ENCODE measurements around the gene HIPK1.
"Not testable (repeated sequence)": the region's sequence is repeated elsewhere in the genome, so short reads cannot be mapped to it uniquely, and the experiment has no call there.

Gene HIPK1

DNA sequence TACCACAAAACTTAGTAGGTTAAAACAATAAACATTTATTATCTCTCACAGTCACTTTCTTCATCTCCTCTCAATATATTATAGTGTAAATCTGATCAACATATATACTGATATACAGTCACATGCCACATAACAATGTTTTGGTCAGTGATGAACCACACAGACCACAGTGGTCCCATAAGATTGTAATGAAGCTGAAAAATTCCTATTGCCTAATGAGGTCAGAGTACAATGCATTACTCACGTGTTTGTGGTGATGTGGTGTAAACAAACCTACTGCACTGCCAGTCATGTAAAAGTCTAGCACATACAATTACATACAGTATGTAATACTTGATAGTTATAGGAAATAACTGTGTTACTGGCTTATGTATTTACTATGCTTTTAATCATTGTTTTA is 80.3 kb downstream of the HIPK1 start:
- DNase-seq (ENCODE audit: low read depth, low spot score) = no peak

DNA sequence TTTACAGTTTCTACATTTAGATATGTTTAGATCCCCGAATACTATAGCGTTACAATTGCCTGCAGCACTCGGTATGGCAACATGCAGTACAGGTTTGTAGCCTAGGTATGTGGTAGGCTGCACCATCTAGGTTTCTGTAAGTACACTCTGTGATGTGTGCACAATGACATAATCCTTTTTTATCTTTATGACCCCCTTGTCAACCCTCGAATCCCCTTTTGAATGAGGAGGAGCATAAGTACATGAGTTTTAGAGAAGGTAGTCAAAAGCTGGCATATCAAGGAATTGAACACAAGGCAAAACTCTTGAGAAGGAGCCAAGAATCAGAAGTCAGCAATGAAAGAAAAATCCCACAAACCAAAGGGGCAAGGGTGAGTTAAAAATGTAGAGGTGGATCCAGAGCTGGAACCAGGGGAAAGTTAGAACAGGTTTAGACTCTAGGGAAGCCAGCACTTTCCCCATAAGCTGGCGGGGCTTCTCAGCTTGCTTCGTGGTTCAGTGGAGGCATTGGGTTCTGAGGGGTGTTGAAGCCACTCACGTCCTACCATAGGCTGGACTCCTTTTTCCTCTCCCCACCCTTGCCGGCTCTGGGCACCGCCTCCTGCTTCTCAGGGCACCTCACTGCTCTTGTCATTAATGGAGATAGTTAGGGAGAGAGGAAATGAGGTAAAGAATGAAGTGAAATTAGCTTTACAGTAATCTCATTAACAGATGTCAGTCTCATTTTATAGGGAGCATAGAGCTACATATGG is 81.5 kb downstream of the HIPK1 start:
- DNase-seq (ENCODE audit: low read depth, low spot score) = no peak

DNA sequence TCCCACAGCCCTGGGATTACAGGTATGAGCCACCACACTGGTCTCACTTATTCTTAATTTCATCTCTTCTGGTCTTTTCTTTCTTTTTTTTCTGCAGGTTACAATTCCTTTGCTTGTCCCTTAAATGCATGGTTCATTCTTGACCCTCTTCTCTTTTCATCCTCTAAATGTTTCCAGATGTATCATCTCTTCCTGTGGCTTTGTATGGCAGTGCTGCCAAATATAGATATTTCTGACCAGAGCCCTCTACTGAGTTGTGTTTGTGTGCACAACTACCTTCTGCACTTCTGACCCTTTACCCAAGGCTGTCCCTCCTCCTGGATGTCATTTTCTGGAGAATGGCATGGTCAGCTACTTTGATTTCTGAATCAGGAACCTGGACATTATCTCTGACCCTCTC is 82.7 kb downstream of the HIPK1 start:
- no peak for DNase-seq (ENCODE audit: low read depth, low spot score)

DNA sequence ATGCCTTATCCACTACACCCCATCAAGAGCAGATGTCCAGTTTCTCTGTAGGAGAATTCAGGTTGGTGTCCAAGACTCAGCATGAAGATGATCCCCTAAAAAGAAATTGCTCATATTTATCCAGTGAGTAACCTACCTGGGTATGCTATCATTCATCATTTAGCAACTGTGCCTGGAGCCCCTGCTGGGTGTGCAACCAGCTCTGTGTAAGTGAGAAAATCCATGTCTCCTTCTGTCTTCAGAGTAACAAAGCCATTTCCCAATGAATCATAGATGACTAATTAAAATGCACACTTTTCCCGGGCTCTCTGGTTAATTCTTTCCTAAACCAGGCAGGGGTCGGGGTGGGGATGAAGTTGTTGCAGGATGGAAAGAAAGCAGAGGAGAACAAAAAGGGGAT is 86.0 kb downstream of the HIPK1 start:
- no peak for DNase-seq (ENCODE audit: low read depth, low spot score)

DNA sequence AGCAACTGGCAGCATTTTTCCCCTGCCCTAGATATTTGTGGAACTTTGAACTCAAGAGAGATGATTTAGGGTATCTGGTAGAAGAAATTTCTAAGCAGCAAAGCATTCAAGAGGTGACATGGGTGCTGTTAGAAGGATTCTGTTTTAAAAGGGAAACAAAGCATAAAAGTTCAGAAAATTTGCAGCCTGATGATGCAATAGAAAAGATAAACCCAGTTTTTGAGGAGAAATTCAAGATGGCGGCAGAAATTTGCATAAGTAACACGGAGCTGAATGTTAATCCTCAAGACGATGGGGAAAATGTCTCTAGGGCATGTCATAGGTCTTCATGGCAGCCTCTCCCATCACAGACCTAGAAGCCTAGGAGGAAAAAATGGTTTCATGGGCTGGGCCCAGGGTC is 90.6 kb downstream of the HIPK1 start:
- DNase-seq (ENCODE audit: low read depth, low spot score) = not testable (repeated sequence)

DNA sequence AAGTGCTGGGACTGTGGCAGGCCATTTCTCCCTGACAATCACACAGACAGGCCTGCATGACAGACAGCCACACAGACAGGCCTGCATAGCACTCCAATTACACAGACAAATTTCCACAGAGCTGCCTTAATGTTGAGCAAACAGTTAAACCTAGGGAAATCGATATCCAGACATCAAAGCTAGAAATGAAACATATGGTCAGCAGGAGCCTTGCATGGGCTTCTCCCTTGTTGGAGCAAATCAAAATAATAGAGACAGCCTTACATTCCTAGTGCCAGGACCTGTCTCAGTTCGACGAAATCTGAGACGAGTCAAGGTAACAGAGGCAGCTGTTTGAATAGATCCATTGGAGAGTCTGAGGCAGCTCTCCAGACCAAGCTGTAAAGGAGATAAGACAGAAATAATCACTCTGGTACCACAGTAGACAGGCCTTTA is 92.6 kb downstream of the HIPK1 start:
- no peak for DNase-seq (ENCODE audit: low read depth, low spot score)

DNA sequence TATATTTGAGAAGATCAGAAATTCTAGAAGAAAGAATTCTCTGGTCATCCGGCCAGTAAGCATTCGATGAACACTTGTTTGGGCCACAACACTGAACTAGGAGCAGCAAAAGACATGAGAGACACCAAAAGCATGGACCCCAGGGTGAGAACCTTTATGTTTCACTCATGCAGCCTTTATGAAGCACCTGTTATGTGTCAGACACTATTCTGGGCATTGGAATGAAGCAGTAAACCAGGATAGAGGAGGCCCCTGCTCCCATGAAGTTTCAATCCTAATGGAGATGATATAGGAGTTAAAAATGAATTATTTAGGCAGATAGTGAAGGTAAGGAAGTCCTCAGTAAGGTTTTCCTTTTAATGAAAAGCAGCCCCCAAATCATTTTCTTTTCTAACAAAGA is 93.8 kb downstream of the HIPK1 start:
- no peak for DNase-seq (ENCODE audit: low read depth, low spot score)

DNA sequence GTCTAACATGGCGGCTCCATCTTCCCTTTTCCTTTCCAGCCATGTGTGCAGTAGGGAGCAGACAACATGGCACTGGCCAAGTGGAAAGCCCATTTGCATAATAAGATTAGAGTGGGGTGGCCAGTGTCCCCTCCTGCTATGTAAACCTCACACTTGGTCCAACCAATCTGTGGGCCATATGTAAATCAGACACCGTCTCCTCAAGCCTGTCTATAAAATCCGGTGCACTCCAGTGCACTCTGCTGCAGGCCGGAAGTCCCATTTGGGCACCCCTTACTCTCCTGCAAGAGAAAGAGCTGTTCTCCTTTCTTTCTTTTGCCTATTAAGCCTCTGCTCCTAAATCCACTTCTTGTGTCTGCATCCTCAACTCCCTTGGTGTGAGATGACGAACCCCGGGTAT is 94.3 kb downstream of the HIPK1 start:
- no peak for DNase-seq (ENCODE audit: low read depth, low spot score)

DNA sequence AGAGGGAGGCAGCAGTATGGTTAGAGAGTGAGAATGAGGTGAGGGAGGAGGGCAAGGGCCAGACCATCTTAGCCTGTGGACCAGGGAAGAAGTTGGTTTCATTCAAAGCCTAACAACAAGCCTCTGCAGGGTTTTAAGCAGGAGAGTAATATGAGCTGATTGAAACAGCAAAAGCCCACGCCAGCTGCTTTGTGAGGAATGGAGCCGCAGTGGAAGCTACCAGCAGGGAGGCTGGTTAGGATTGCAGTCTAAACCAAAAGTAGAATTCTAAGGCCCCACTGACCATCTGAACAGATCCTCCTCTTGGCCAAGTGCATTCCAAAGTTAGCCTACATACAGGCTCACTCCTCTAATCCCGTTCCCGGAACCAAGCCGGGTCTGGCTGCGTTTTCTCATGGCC is 94.9 kb downstream of the HIPK1 start:
- no peak for DNase-seq (ENCODE audit: low read depth, low spot score)

DNA sequence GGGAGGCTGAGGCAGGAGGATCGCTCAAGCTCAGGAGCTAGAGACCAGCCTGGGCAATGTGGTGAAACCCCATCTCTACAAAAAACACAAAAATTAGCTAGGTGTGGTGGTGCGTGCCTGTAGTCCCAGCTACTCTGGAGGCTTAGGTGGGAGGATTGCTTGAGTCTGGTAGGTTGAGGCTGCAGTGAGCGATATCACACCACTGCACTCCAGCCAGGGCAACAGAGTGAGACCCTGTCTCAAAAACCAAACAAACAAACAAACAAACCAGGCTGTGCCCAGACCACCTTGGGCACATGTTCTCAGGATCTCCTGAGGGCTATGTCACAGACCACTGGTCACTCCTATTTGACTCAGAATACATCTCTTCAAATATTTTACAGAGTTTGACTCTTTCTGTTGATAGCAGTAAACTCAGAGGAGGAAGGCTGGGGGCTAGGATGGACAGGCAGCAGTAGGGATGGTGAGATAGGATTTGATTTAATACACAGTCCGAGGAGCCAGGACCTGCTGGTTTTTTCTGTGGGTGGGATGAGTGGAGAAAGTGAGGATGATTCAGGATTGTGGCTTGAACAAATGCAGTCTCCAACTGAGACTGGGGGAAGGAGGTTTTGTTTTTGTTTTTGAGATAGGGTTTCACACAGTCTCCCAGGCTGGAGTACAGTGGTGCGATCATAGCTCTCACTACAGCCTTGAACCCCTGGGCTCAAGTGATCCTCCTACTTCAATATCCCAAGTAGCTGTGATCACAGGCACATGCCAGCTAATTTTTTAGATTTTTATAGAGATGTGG is 96.7 kb downstream of the HIPK1 start:
- no peak for DNase-seq (ENCODE audit: low read depth, low spot score)

DNA sequence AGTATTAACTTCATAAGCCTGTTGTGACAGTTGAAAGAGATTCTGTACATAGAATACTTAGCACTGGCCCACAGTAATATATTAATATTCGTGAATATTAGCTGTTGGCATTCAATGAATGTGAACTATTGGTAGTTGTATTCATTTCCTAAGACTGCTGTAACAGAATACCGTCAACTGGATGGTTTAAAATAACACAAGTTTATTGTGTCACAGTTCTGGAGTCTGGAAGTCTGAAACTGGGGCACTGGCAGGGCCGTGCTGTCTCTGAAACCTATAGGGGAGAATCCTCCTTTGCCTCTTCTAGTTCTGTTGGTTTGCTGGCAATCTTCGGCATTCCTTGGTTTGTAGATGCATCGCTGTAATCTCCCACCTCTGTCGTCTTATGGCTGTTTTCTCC is 97.7 kb downstream of the HIPK1 start:
- DNase-seq (ENCODE audit: low read depth, low spot score) = no peak

Data from iPS DF 19.7 (cell line).